Measurements from ENCODE around the gene UNC79. TPM values are rescaled to one million over a fixed set of nuclear protein-coding genes. Genes with fewer than 3 reads are reported as not detected.
"Not testable (repeated sequence)": the region's sequence is repeated elsewhere in the genome, so short reads cannot be mapped to it uniquely, and the experiment has no call there.

Gene UNC79
- total RNA-seq, 4 donors from 2014 or later, result 0.08 to 0.29 (median 0.12) TPM

DNA sequence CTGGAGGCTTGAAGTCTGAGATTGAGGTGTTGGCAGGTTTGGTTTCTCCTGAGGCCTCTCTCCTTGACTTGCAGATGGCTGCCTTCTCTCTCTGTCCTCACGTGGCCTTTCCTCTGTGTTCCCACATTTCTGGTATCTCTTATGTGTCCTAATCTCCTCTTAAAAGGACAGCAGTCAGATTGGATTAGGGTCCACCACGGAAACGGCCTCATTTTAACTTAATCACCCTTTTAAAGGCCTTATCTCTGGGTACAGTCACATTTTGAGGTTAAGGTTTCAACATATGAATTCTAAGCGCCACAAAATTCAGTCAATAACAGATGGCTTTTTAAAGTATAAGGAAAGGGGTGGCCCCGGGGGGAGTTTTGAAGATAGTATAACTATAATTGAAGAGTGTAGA is 33.5 kb downstream of the UNC79 start:
- Histone ChIP-seq H3K36me3 (no peaks in the 10 kb centered on the region), H3K27ac (no peak overlapping the region), H3K9me3 (no peaks in the 10 kb centered on the region), H3K4me3 (replicated peaks in 1 of 3) (no peak overlapping the region), H3K27me3 (no peaks in the 10 kb centered on the region), H3K4me1 (no peaks in the 10 kb centered on the region)
- intact Hi-C loops (cut with DNase I), result no loop called here
- DNase-seq, result no peak
- 52 to 57% methylated on average over 5 of the region's 5 CpGs for WGBS, 2 donors
- no peak for TF ChIP-seq POLR2A (IDR thresholded peaks at IDR 0.05)
- TF ChIP-seq, protein P1, sequence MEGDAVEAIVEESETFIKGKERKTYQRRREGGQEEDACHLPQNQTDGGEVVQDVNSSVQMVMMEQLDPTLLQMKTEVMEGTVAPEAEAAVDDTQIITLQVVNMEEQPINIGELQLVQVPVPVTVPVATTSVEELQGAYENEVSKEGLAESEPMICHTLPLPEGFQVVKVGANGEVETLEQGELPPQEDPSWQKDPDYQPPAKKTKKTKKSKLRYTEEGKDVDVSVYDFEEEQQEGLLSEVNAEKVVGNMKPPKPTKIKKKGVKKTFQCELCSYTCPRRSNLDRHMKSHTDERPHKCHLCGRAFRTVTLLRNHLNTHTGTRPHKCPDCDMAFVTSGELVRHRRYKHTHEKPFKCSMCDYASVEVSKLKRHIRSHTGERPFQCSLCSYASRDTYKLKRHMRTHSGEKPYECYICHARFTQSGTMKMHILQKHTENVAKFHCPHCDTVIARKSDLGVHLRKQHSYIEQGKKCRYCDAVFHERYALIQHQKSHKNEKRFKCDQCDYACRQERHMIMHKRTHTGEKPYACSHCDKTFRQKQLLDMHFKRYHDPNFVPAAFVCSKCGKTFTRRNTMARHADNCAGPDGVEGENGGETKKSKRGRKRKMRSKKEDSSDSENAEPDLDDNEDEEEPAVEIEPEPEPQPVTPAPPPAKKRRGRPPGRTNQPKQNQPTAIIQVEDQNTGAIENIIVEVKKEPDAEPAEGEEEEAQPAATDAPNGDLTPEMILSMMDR (IDR thresholded peaks at IDR 0.05), result no peak

DNA sequence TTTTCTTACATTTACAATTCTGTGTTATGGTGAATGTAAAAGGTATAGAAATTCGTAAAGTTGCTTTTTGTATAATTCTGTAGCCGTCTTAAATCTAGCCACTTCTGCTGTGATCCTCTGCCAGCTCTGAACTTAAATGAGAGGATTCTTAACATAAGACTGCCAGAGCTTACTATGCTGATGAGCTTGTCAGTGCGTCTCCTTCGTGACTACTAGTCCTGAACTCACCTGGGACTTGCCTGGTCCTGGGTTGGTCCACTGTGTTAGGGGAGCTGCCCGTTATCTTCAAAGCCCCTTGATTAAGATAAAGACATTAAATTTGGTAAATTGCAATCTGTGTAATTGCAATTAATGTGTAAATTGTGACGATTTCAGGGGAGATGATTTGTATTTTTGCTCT is 44.7 kb downstream of the UNC79 start:
- TF ChIP-seq POLR2A (IDR thresholded peaks at IDR 0.05), result no peak
- TF ChIP-seq, protein P1 (IDR thresholded peaks at IDR 0.05), result no peak
- no peak for DNase-seq
- no peaks in the 10 kb centered on the region for H3K27me3 ChIP-seq
- 65 to 79% methylated on average over 6 of the region's 6 CpGs for WGBS, 2 donors
- H3K9me3 ChIP-seq, result no peaks in the 10 kb centered on the region
- H3K4me3 ChIP-seq (replicated peaks in 1 of 3), result no peak overlapping the region
- H3K36me3 ChIP-seq, result no peaks in the 10 kb centered on the region
- H3K4me1 ChIP-seq, result no peaks in the 10 kb centered on the region
- intact Hi-C loops (cut with DNase I), result no loop called here
- no peak overlapping the region for H3K27ac ChIP-seq

DNA sequence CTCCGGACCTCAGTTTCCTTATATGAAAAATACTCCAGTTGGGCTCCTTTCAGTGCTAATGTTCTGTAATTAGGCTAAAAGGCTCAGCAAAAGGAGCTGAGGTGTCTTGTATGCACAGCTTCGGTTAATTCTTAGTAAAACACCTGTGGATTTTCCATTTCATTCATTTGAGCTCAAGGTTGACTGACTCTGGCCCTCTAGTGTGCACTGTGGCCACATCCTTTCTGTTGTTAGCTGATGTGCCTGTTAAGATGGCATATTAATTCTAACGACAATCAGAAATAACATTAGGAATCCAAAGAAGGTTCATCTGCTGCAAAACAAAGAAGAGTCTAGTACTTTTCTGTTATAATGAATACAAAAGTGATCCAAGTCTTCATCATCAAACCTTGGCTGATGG is 45.6 kb downstream of the UNC79 start:
- H3K4me3 ChIP-seq (replicated peaks in 1 of 3), result no peak overlapping the region
- WGBS, 2 donors, result 71 to 78% methylated on average over 3 of the region's 3 CpGs
- H3K4me1 ChIP-seq, result no peaks in the 10 kb centered on the region
- H3K27me3 ChIP-seq, result no peaks in the 10 kb centered on the region
- no peaks in the 10 kb centered on the region for H3K9me3 ChIP-seq
- no peaks in the 10 kb centered on the region for H3K36me3 ChIP-seq
- no peak overlapping the region for H3K27ac ChIP-seq
- DNase-seq, result no peak
- intact Hi-C loops (cut with DNase I), result no loop called here
- TF ChIP-seq POLR2A (IDR thresholded peaks at IDR 0.05), result no peak
- TF ChIP-seq, protein P1 (IDR thresholded peaks at IDR 0.05), result no peak

DNA sequence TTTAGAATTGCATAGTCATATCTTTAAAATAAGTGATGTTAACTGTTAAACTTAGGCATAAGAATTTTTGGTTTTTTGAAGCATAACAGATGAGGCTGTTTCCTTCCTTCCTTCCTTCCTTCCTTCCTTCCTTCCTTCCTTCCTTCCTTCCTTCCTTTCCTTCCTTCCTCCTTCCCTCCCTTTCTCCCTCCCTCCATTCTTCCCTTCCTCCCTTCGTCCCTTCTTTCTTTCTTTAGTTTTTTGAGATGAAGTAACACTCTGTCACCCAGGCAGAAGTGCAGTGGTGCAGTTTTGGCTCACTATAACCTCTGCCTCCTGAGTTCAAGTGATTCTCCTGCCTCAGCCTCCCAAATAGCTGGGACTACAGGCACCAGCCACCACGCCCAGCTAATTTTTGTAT is 48.3 kb downstream of the UNC79 start:
- intact Hi-C loops (cut with DNase I); H3K27me3 ChIP-seq; H3K4me1 ChIP-seq; H3K9me3 ChIP-seq; DNase-seq; H3K36me3 ChIP-seq; H3K4me3 ChIP-seq (replicated peaks in 1 of 3); H3K27ac ChIP-seq: not testable (repeated sequence)
- 76 to 82% methylated on average over 2 of the region's 2 CpGs for WGBS, 2 donors

DNA sequence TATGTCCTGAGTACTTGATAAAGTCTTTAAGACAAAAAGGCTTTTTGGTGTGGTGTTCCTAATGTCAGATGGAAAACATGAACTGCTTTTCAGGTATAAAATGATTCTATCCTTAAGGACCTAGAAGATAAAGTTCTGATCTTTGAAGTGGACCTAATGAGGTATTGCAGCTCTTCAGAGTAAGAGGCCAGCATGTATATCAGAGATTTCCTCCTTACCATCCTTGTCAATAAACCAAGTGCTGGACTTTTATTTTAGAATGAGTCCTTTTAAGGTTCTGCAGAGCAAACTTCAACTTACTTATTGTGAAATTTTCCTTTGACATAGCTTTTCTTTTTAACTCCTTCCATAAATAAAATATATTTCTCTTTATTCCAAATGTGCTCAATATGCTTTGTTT is 50.1 kb downstream of the UNC79 start:
- H3K4me3 ChIP-seq (replicated peaks in 1 of 3), result no peak overlapping the region
- intact Hi-C loops (cut with DNase I), result no loop called here
- no peaks in the 10 kb centered on the region for H3K27me3 ChIP-seq
- DNase-seq, result no peak
- H3K9me3 ChIP-seq, result no peaks in the 10 kb centered on the region
- no peaks in the 10 kb centered on the region for H3K36me3 ChIP-seq
- H3K27ac ChIP-seq, result no peak overlapping the region
- no peak for TF ChIP-seq POLR2A (IDR thresholded peaks at IDR 0.05)
- TF ChIP-seq, protein P1 (IDR thresholded peaks at IDR 0.05), result no peak
- no peaks in the 10 kb centered on the region for H3K4me1 ChIP-seq

DNA sequence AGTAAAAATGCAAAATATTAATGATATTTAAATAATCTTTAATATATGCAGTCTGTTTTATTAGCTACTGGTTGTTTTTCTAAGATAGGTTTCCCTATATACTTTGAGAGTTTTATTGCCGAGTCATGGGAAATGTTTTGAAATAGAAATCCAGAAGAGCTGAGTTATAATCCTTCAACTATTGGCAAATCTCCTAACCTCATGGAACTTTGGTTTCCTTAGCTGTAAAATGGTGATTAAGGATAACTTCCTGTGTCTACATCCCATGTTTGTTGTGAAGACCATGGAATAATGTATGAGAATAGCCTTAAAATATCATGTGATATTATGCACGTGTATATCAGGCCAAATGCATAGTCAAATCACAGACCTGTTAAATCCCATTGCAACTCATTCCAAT is 51.0 kb downstream of the UNC79 start:
- intact Hi-C loops (cut with DNase I), result no loop called here

More for the DNA sequence above, 51.0 kb downstream of the UNC79 start:
- H3K36me3 ChIP-seq, result no peaks in the 10 kb centered on the region
- no peaks in the 10 kb centered on the region for H3K27me3 ChIP-seq
- no peak for TF ChIP-seq POLR2A (IDR thresholded peaks at IDR 0.05)
- TF ChIP-seq, protein P1 (IDR thresholded peaks at IDR 0.05), result no peak
- H3K27ac ChIP-seq, result no peak overlapping the region
- no peaks in the 10 kb centered on the region for H3K9me3 ChIP-seq
- WGBS, 2 donors, result 65 to 73% methylated on average over 2 of the region's 2 CpGs
- no peak for DNase-seq
- H3K4me3 ChIP-seq (replicated peaks in 1 of 3), result no peak overlapping the region
- H3K4me1 ChIP-seq, result no peaks in the 10 kb centered on the region

Measured in thyroid gland (tissue), 4 donors.